ENCODE results near the gene TOR2A.

TOR2A gene

GRCh38 chr9:127720031-127720864, 14.8 kb downstream of the TOR2A start:
- no peak for DNase-seq (ENCODE audit: low read depth)

- DNase-seq (ENCODE audit: low read depth), result no peak
Measured at GRCh38 chr9:127717766-127718165, 17.3 kb downstream of the TOR2A start.

GRCh38 chr9:127716412-127716811, 18.7 kb downstream of the TOR2A start:
- DNase-seq (ENCODE audit: low read depth), result no peak

- peak; percentile 93 for DNase-seq (ENCODE audit: low read depth)
Measured at GRCh38 chr9:127715470-127716337, 19.4 kb downstream of the TOR2A start, which contains the start of the genes PTRH1 and TTC16. Gene PTRH1 (minus strand): TSS chr9:127715663. CDS start chr9:127715639, 24 bp downstream. Gene TTC16 (plus strand): TSS chr9:127716079. CDS start chr9:127716146, 67 bp downstream.

- DNase-seq (ENCODE audit: low read depth), result no peak
Measured at GRCh38 chr9:127714951-127715469, 20.1 kb downstream of the TOR2A start.

- no peak for DNase-seq (ENCODE audit: low read depth)
Measured at GRCh38 chr9:127714020-127714750, 20.9 kb downstream of the TOR2A start.

GRCh38 chr9:127712867-127713266, 22.2 kb downstream of the TOR2A start:
- no peak for DNase-seq (ENCODE audit: low read depth)

- no peak for DNase-seq (ENCODE audit: low read depth)
Measured at GRCh38 chr9:127712371-127712770, 22.7 kb downstream of the TOR2A start.

- DNase-seq (ENCODE audit: low read depth), result no peak
Measured at GRCh38 chr9:127711831-127712274, 23.2 kb downstream of the TOR2A start.

- no peak for DNase-seq (ENCODE audit: low read depth)
Measured at GRCh38 chr9:127711226-127711701, 23.8 kb downstream of the TOR2A start.

- no peak for DNase-seq (ENCODE audit: low read depth)
Measured at GRCh38 chr9:127710204-127710783, 24.8 kb downstream of the TOR2A start.

- no peak for DNase-seq (ENCODE audit: low read depth)
Measured at GRCh38 chr9:127708952-127709587, 26.0 kb downstream of the TOR2A start.

GRCh38 chr9:127707766-127708165, 27.3 kb downstream of the TOR2A start:
- no peak for DNase-seq (ENCODE audit: low read depth)

- DNase-seq (ENCODE audit: low read depth), result no peak
Measured at GRCh38 chr9:127706836-127707241, 28.3 kb downstream of the TOR2A start, which contains the start of gene CFAP157. Gene CFAP157 (plus strand): TSS chr9:127706988. CDS start chr9:127707032, 44 bp downstream.

- no peak for DNase-seq (ENCODE audit: low read depth)
Measured at GRCh38 chr9:127705577-127706379, 29.3 kb downstream of the TOR2A start.

GRCh38 chr9:127703289-127703946, 31.7 kb downstream of the TOR2A start:
- no peak for DNase-seq (ENCODE audit: low read depth)

- DNase-seq (ENCODE audit: low read depth), result no peak
Measured at GRCh38 chr9:127700594-127701255, 34.4 kb downstream of the TOR2A start.

GRCh38 chr9:127700140-127700539, 35.0 kb downstream of the TOR2A start:
- DNase-seq (ENCODE audit: low read depth), result no peak
